ENCODE data around the gene FOXP1.

Gene FOXP1

DNA sequence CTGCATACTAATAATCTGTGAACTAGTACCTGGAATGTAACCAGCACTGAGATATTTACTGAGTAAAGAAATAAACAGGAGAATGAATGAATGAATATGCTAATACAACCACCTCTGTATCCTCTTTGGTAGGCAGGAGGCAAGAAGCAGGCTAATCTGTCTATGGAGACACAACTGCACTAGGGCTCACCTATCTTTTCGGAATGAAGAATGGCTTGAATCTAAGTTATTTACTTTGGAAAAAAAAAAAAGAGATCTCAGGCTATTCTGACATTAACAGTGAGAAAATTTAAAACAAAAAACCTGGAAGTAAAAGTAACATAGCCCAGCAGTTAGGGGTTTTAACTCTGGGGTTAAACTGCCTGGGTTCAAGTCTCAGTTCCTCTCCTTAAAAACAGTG is 174.2 kb downstream of the FOXP1 start:
- H3K36me3 ChIP-seq (ENCODE audit: insufficient read depth, low read length) = no peaks in the 10 kb centered on the region
- peaks cover 68% of the 10 kb centered on the region for H3K4me1 ChIP-seq (ENCODE audit: insufficient read depth, low read length, severe bottlenecking)
- peak overlapping the region; percentile 35 for H3K27ac ChIP-seq (ENCODE audit: low read depth, low read length, poor library complexity, severe bottlenecking)
- no peaks in the 10 kb centered on the region for H3K9me2 ChIP-seq (ENCODE audit: low read depth, low read length)
- TF ChIP-seq, protein P1, sequence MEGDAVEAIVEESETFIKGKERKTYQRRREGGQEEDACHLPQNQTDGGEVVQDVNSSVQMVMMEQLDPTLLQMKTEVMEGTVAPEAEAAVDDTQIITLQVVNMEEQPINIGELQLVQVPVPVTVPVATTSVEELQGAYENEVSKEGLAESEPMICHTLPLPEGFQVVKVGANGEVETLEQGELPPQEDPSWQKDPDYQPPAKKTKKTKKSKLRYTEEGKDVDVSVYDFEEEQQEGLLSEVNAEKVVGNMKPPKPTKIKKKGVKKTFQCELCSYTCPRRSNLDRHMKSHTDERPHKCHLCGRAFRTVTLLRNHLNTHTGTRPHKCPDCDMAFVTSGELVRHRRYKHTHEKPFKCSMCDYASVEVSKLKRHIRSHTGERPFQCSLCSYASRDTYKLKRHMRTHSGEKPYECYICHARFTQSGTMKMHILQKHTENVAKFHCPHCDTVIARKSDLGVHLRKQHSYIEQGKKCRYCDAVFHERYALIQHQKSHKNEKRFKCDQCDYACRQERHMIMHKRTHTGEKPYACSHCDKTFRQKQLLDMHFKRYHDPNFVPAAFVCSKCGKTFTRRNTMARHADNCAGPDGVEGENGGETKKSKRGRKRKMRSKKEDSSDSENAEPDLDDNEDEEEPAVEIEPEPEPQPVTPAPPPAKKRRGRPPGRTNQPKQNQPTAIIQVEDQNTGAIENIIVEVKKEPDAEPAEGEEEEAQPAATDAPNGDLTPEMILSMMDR (IDR thresholded peaks at IDR 0.05; ENCODE audit: low read length) = no peak
- TF ChIP-seq EZH2 (IDR thresholded peaks at IDR 0.05; ENCODE audit: borderline replicate concordance, low read length) = no peak
- peaks cover 50% of the 10 kb centered on the region for H3K79me2 ChIP-seq (ENCODE audit: insufficient read depth, low read length)
- H3F3A ChIP-seq (ENCODE audit: insufficient read depth, low read length) = no peaks in the 10 kb centered on the region
- H3K4me2 ChIP-seq (ENCODE audit: low read length) = peak overlapping the region; percentile 5; the same call in 1 of the 2 replicates
- no peak overlapping the region; the same call in 1 of the 2 replicates for H3K9ac ChIP-seq (ENCODE audit: low read length)
- no peaks in the 10 kb centered on the region for H4K20me1 ChIP-seq (ENCODE audit: insufficient read depth, low read length)
- H2AFZ ChIP-seq (ENCODE audit: low read length) = no peak overlapping the region
- no peak overlapping the region for H3K4me3 ChIP-seq (ENCODE audit: low read depth, low read length, poor library complexity, severe bottlenecking)
- H3K9me3 ChIP-seq (ENCODE audit: low read length) = no peaks in the 10 kb centered on the region
- no peaks in the 10 kb centered on the region for H3K27me3 ChIP-seq (ENCODE audit: insufficient read depth, low read length)

DNA sequence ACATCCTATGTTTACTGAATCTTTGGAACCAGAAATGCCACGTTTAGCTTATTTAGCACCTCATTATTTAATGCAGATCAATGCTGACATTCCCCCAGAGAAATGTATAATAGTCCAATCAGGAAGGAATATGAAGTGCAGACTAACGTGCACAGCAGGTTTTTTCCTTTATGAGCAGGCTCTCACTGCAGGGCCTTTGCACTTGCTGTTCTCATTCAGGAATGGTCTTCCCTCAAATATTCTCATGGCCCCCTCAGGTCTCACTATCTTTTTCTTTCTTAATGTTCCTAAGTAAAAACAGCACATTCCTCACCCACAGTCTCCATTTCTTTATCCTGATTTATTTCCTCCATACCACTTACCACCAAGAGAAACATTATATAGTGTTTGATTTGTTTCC is 174.6 kb downstream of the FOXP1 start:
- H4K20me1 ChIP-seq (ENCODE audit: insufficient read depth, low read length) = no peaks in the 10 kb centered on the region
- no peaks in the 10 kb centered on the region for H3K9me2 ChIP-seq (ENCODE audit: low read depth, low read length)
- no peaks in the 10 kb centered on the region for H3K9me3 ChIP-seq (ENCODE audit: low read length)
- peaks cover 64% of the 10 kb centered on the region for H3K4me1 ChIP-seq (ENCODE audit: insufficient read depth, low read length, severe bottlenecking)
- H3K4me2 ChIP-seq (ENCODE audit: low read length) = no peak overlapping the region
- no peak overlapping the region for H3K9ac ChIP-seq (ENCODE audit: low read length)
- H3K4me3 ChIP-seq (ENCODE audit: low read depth, low read length, poor library complexity, severe bottlenecking) = no peak overlapping the region
- H3K27ac ChIP-seq (ENCODE audit: low read depth, low read length, poor library complexity, severe bottlenecking) = no peak overlapping the region
- H2AFZ ChIP-seq (ENCODE audit: low read length) = no peak overlapping the region
- TF ChIP-seq EZH2 (IDR thresholded peaks at IDR 0.05; ENCODE audit: borderline replicate concordance, low read length) = no peak
- TF ChIP-seq, protein P1 (IDR thresholded peaks at IDR 0.05; ENCODE audit: low read length) = no peak
- no peaks in the 10 kb centered on the region for H3K27me3 ChIP-seq (ENCODE audit: insufficient read depth, low read length)
- no peaks in the 10 kb centered on the region for H3K36me3 ChIP-seq (ENCODE audit: insufficient read depth, low read length)
- H3K79me2 ChIP-seq (ENCODE audit: insufficient read depth, low read length) = peaks cover 46% of the 10 kb centered on the region
- no peaks in the 10 kb centered on the region for H3F3A ChIP-seq (ENCODE audit: insufficient read depth, low read length)

DNA sequence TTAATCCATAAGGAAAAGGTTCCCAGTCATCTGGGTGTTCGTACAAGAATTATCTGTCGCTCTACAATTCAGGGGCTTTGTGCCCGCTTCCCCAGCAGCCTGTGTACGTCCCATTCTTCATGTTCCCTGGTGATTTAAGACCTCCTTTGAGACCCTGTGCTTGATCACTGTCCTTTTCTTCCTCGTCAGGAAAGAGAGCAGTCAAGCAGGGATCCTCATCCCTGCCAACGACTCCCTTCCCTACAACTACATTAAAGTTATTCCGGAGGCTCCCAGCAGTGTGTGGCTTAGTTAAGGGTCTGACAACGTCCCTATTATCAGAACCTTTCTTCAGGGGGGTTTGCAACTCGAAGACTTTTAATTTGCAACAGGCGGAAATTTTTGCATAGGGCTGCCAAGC is 175.7 kb downstream of the FOXP1 start:
- peaks cover 67% of the 10 kb centered on the region for H3K4me1 ChIP-seq (ENCODE audit: insufficient read depth, low read length, severe bottlenecking)
- H3K9me2 ChIP-seq (ENCODE audit: low read depth, low read length) = no peaks in the 10 kb centered on the region
- no peaks in the 10 kb centered on the region for H3K9me3 ChIP-seq (ENCODE audit: low read length)
- no peaks in the 10 kb centered on the region for H3F3A ChIP-seq (ENCODE audit: insufficient read depth, low read length)
- H3K79me2 ChIP-seq (ENCODE audit: insufficient read depth, low read length) = peaks cover 44% of the 10 kb centered on the region
- peak overlapping the region; percentile 39; the same call in 1 of the 2 replicates for H3K4me2 ChIP-seq (ENCODE audit: low read length)
- peak overlapping the region; percentile 63 for H3K27ac ChIP-seq (ENCODE audit: low read depth, low read length, poor library complexity, severe bottlenecking)
- H4K20me1 ChIP-seq (ENCODE audit: insufficient read depth, low read length) = no peaks in the 10 kb centered on the region
- H2AFZ ChIP-seq (ENCODE audit: low read length) = no peak overlapping the region
- H3K27me3 ChIP-seq (ENCODE audit: insufficient read depth, low read length) = no peaks in the 10 kb centered on the region
- TF ChIP-seq, protein P1 (IDR thresholded peaks at IDR 0.05; ENCODE audit: low read length) = no peak
- no peak for TF ChIP-seq EZH2 (IDR thresholded peaks at IDR 0.05; ENCODE audit: borderline replicate concordance, low read length)
- peak overlapping the region; percentile 7; the same call in 1 of the 2 replicates for H3K9ac ChIP-seq (ENCODE audit: low read length)
- no peak overlapping the region for H3K4me3 ChIP-seq (ENCODE audit: low read depth, low read length, poor library complexity, severe bottlenecking)
- no peaks in the 10 kb centered on the region for H3K36me3 ChIP-seq (ENCODE audit: insufficient read depth, low read length)
